AG10803 (cell line): ENCODE results near the gene ERCC5.

ENCODE experiments used
- DNase-seq: peaks from one replicate; pipeline ENCODE4 v3.0.0; 2010; ENCODE audit warnings: low read depth
- H3K4me3 ChIP-seq: 2 replicates; pipeline ENCODE4 v1.5.1; 2011; ENCODE audit warnings: mild to moderate bottlenecking, low read length, control low read depth
- CTCF ChIP-seq: conservative IDR thresholded peaks from 2 replicates; pipeline ENCODE4 v1.5.1; 2011; ENCODE audit warnings: mild to moderate bottlenecking, low read length, control low read depth, inconsistent platforms

Gene ERCC5

GRCh38 chr13:102881819-102882686 is 36.2 kb downstream of the ERCC5 start:
- TF ChIP-seq CTCF: no peak

GRCh38 chr13:102892503-102892902 is 46.7 kb downstream of the ERCC5 start:
- DNase-seq: no peak
- TF ChIP-seq CTCF: no peak
- H3K4me3 ChIP-seq: no peak overlapping the region

More at GRCh38 chr13:102881819-102882686, 36.2 kb downstream of the ERCC5 start:
- DNase-seq: no peak
- H3K4me3 ChIP-seq: no peak overlapping the region

- no peak for DNase-seq
- no peak overlapping the region for H3K4me3 ChIP-seq
- no peak for TF ChIP-seq CTCF
Measured at GRCh38 chr13:102897371-102898138, 51.7 kb downstream of the ERCC5 start.

- H3K4me3 ChIP-seq: no peak overlapping the region
- no peak for DNase-seq
- no peak for TF ChIP-seq CTCF
Measured at GRCh38 chr13:102900193-102900608, 54.4 kb downstream of the ERCC5 start.

- H3K4me3 ChIP-seq: no peak overlapping the region
- no peak for DNase-seq
- TF ChIP-seq CTCF: no peak
Measured at GRCh38 chr13:102901056-102901455, 55.2 kb downstream of the ERCC5 start.

- TF ChIP-seq CTCF: no peak
- H3K4me3 ChIP-seq: no peak overlapping the region
- no peak for DNase-seq
Measured at GRCh38 chr13:102901615-102902305, 55.9 kb downstream of the ERCC5 start.
